A549 treated with AZD9567 at 1 μM for 4 hours (cell line): Measurements from ENCODE around the gene FXYD1. TPM values are rescaled to one million over a fixed set of nuclear protein-coding genes. Genes with fewer than 3 reads are reported as not detected.

ENCODE experiments used
- total RNA-seq: library from RNA; stranded (reverse); fragments of 200-300 nt; extraction: Qiagen RNA extraction; gene quantifications from 5 replicates; pipeline ENCODE4 v1.2.3, GENCODE V29; 2022; ENCODE audit not compliant: insufficient read depth

FXYD1 gene
- 0.21 to 0.88 TPM (median 0.29 TPM) in 4 of 5 replicates, not detected in the other for total RNA-seq

GRCh38 chr19:35138305-35138892 lies at the start of gene FXYD1:
FXYD1 (plus strand) TSS chr19:35138824; CDS start chr19:35140080, 1,256 bp downstream.

GRCh38 chr19:35115177-35115951 lies 23.3 kb upstream of the FXYD1 start, which contains the start of gene FXYD3:
FXYD3 (plus strand) TSS chr19:35115823; CDS start chr19:35119377, 3,554 bp downstream.

GRCh38 chr19:35134601-35135242 lies 3.9 kb upstream of the FXYD1 start, which contains the start of gene LGI4:
LGI4 (minus strand) TSS chr19:35135059; CDS start chr19:35134680, 379 bp downstream.

GRCh38 chr19:35143231-35143715 lies 4.6 kb downstream of the FXYD1 start, which contains the start of gene FXYD7:
FXYD7 (plus strand) TSS chr19:35143255; CDS start chr19:35143334, 79 bp downstream.

GRCh38 chr19:35154525-35155406 lies 16.1 kb downstream of the FXYD1 start, which contains the start of gene FXYD5:
FXYD5 (plus strand) TSS chr19:35154735; CDS start chr19:35155551, 816 bp downstream.

Other genes starting within 250 kb of the FXYD1 start
- gene ZNF30, start 211.9 kb upstream of the FXYD1 start, total RNA-seq, result 5.3 to 6.1 TPM (median 5.6 TPM) in 5 replicates
- gene ZNF792, start 174.6 kb upstream of the FXYD1 start, total RNA-seq, result 0.49 to 1.5 TPM (median 1.3 TPM) in 5 replicates
- 129 to 140 TPM (median 137 TPM) in 5 replicates for gene GRAMD1A, start 138.5 kb upstream of the FXYD1 start, total RNA-seq
- 8.7 to 17.8 TPM (median 17.2 TPM) in 5 replicates for gene SCN1B, start 108.4 kb upstream of the FXYD1 start, total RNA-seq
- 0.09 to 0.20 TPM (median 0.13 TPM) in 3 of 5 replicates, not detected in the others for gene HPN, start 97.1 kb upstream of the FXYD1 start, total RNA-seq
- gene FXYD3, start 23.0 kb upstream of the FXYD1 start, total RNA-seq, result 0.17 to 0.50 TPM (median 0.35 TPM) in 4 of 5 replicates, not detected in the other
- 0.07 to 0.32 TPM (median 0.22 TPM) in 4 of 5 replicates, not detected in the other for gene LGI4, start 3.8 kb upstream of the FXYD1 start, total RNA-seq
- 0.21 to 0.29 TPM (median 0.23 TPM) in 4 of 5 replicates, not detected in the other for gene FXYD7, start 4.4 kb downstream of the FXYD1 start, total RNA-seq
- 172 to 212 TPM (median 198 TPM) in 5 replicates for gene FXYD5, start 15.9 kb downstream of the FXYD1 start, total RNA-seq
- gene FAM187B, start 89.9 kb downstream of the FXYD1 start, total RNA-seq, result not detected in 5 replicates
- gene LSR, start 110.2 kb downstream of the FXYD1 start, total RNA-seq, result 5.7 to 11.3 TPM (median 9.0 TPM) in 5 replicates
- gene USF2, start 130.1 kb downstream of the FXYD1 start, total RNA-seq, result 127 to 152 TPM (median 146 TPM) in 5 replicates
- 0.06 to 0.27 TPM (median 0.12 TPM) in 4 of 5 replicates, not detected in the other for gene HAMP, start 143.7 kb downstream of the FXYD1 start, total RNA-seq
- 0.09 to 0.13 TPM in 2 of 5 replicates, not detected in the others for gene MAG, start 153.3 kb downstream of the FXYD1 start, total RNA-seq
- 0.65 to 1.4 TPM (median 0.98 TPM) in 4 of 5 replicates, not detected in the other for gene CD22, start 190.4 kb downstream of the FXYD1 start, total RNA-seq
- gene FFAR1, start 209.1 kb downstream of the FXYD1 start, total RNA-seq, result 0.05 TPM in 1 of 5 replicates, not detected in the others
- gene FFAR3, start 219.6 kb downstream of the FXYD1 start, total RNA-seq, result 0.07 TPM in 1 of 5 replicates, not detected in the others
- gene GPR42, start 232.2 kb downstream of the FXYD1 start, total RNA-seq, result not detected in 5 replicates